H1 (cell line): ENCODE data around the gene OR6K6. TPM values are rescaled to one million over a fixed set of nuclear protein-coding genes. Genes with fewer than 3 reads are reported as not detected.

Experiments
- CTCF ChIA-PET: fragments of 300-600 bp; sonication (Branson Sonifier 250); formaldehyde crosslinking; loops from one replicate; lab custom pipeline; 2021; ENCODE audit not compliant: partially characterized antibody; lab: Charles Lee
- POLR2A ChIA-PET: fragments of 300-600 bp; sonication (Branson Sonifier 250); formaldehyde crosslinking; loops from one replicate; lab custom pipeline; 2021; ENCODE audit warnings: inconsistent platforms; ENCODE audit not compliant: partially characterized antibody; lab: Charles Lee
- DNase-seq, 2 experiments: peaks; one replicate each; pipeline versions ENCODE4 v3.0.0 to v3.0.0-alpha.2; 2010 to 2022; ENCODE audit warnings: low spot score in 2 of 2, low read depth in 1 of 2, mixed read lengths in 1 of 2
- FAIRE-seq: peaks from 2 replicates; lab custom pipeline; 2011; peaks lifted over from hg19 to GRCh38; lab: Jason Lieb, UNC
- H2AFZ ChIP-seq: 2 replicates; pipeline ENCODE4 v1.8.1; 2012; ENCODE audit warnings: low read length, inconsistent platforms
- H2AK5ac ChIP-seq: 2 replicates; pipeline ENCODE4 v1.6.1; 2013; ENCODE audit warnings: low read depth, low read length
- H2BK120ac ChIP-seq: replicated peaks from 2 replicates; pipeline ENCODE3; 2013; ENCODE audit warnings: low read depth, low read length, inconsistent platforms
- H2BK12ac ChIP-seq: 2 replicates; pipeline ENCODE4 v1.6.1; 2013; ENCODE audit warnings: low read depth, low read length
- H2BK15ac ChIP-seq: 2 replicates; pipeline ENCODE4 v1.6.1; 2013; ENCODE audit warnings: low read length
- H2BK20ac ChIP-seq: 2 replicates; pipeline ENCODE4 v1.6.1; 2013; ENCODE audit warnings: low read length
- H2BK5ac ChIP-seq: 2 replicates; pipeline ENCODE4 v1.6.1; 2013; ENCODE audit warnings: low read depth, low read length
- H3K14ac ChIP-seq: 2 replicates; pipeline ENCODE4 v1.6.1; 2013; ENCODE audit warnings: inconsistent platforms; ENCODE audit not compliant: insufficient read length
- H3K18ac ChIP-seq: 2 replicates; pipeline ENCODE4 v1.6.1; 2013; ENCODE audit warnings: low read length; ENCODE audit errors: extremely low read depth
- H3K23ac ChIP-seq: 2 replicates; pipeline ENCODE4 v1.6.1; 2013; ENCODE audit warnings: inconsistent platforms; ENCODE audit not compliant: insufficient read length
- H3K23me2 ChIP-seq: 2 replicates; pipeline ENCODE4 v1.6.1; 2013; ENCODE audit warnings: low read depth, low read length
- H3K27ac ChIP-seq: 2 replicates; pipeline ENCODE4 v1.6.1; 2011; ENCODE audit warnings: low read depth, low read length, inconsistent platforms
- H3K27me3 ChIP-seq, 4 experiments: replicated peaks in 1 of 4; 1 replicate in 1 of 4; 2 replicates in 3 of 4; pipeline versions ENCODE4 v1.6.1 to v1.8.1; 2011 to 2013; ENCODE audit warnings: low read length in 3 of 4, mild to moderate bottlenecking in 3 of 4, inconsistent platforms in 2 of 4, mixed read lengths in 2 of 4, moderate library complexity in 1 of 4; ENCODE audit not compliant: control insufficient read depth in 3 of 4, insufficient read depth in 3 of 4; ENCODE audit errors: extremely low read depth in 1 of 4
- H3K36me3 ChIP-seq, 4 experiments: 2 replicates each; pipeline versions ENCODE4 v1.6.1 to v1.8.1; 2011 to 2013; ENCODE audit warnings: mild to moderate bottlenecking in 4 of 4, low read length in 3 of 4, moderate library complexity in 2 of 4, control low read depth in 1 of 4, inconsistent platforms in 1 of 4; ENCODE audit not compliant: insufficient read depth in 4 of 4, control insufficient read depth in 2 of 4
- H3K4ac ChIP-seq: replicated peaks from 2 replicates; pipeline ENCODE3; 2013; ENCODE audit warnings: low read length, low read depth, mixed read lengths, inconsistent platforms; ENCODE audit not compliant: insufficient read length
- H3K4me1 ChIP-seq, 4 experiments: replicated peaks in 1 of 4; 1 replicate in 1 of 4; 2 replicates in 3 of 4; pipeline versions ENCODE4 v1.6.1 to v1.8.1; 2011 to 2013; ENCODE audit warnings: low read length in 3 of 4, inconsistent platforms in 2 of 4, mixed read lengths in 1 of 4; ENCODE audit not compliant: insufficient read depth in 4 of 4, control insufficient read depth in 3 of 4
- H3K4me2 ChIP-seq, 2 experiments: 2 replicates each; pipeline versions ENCODE4 v1.6.1 to v1.8.1; 2011 to 2013; ENCODE audit warnings: low read depth in 2 of 2, low read length in 2 of 2, control low read depth in 1 of 2, inconsistent platforms in 1 of 2, mild to moderate bottlenecking in 1 of 2; ENCODE audit not compliant: insufficient read depth in 1 of 2
- H3K4me3 ChIP-seq, 4 experiments: fragments of 200-600, 300-600 bp in 1 of 4; sonication (generic), shearing (Covaris generic), sonication (Bioruptor Twin) in 1 of 4; 2 replicates each; pipeline versions ENCODE4 v1.5.1 to v1.8.1; 2011 to 2016; ENCODE audit warnings: low read length in 4 of 4, low read depth in 3 of 4, control low read depth in 2 of 4, inconsistent platforms in 2 of 4, mild to moderate bottlenecking in 2 of 4, mixed read lengths in 1 of 4, moderate library complexity in 1 of 4; ENCODE audit not compliant: insufficient read depth in 2 of 4; ENCODE audit errors: extremely low read depth in 1 of 4
- H3K56ac ChIP-seq: replicated peaks from 2 replicates; pipeline ENCODE3; 2013; ENCODE audit warnings: low read depth, mild to moderate bottlenecking, mixed read lengths, low read length, inconsistent platforms; ENCODE audit not compliant: insufficient read length
- H3K79me1 ChIP-seq: 2 replicates; pipeline ENCODE4 v1.6.1; 2013; ENCODE audit warnings: low read depth, low read length, control low read depth
- H3K79me2 ChIP-seq, 2 experiments: 2 replicates each; pipeline versions ENCODE4 v1.6.1 to v1.8.1; 2012 to 2013; ENCODE audit warnings: low read length in 2 of 2, mild to moderate bottlenecking in 2 of 2, inconsistent platforms in 1 of 2; ENCODE audit not compliant: insufficient read depth in 2 of 2, control insufficient read depth in 1 of 2
- H3K9ac ChIP-seq, 4 experiments: replicated peaks in 1 of 4; 1 replicate in 1 of 4; 2 replicates in 3 of 4; pipeline versions ENCODE4 v1.6.1 to v1.8.1; 2011 to 2013; ENCODE audit warnings: low read depth in 3 of 4, low read length in 3 of 4, control low read depth in 2 of 4, mild to moderate bottlenecking in 2 of 4, moderate library complexity in 2 of 4, inconsistent platforms in 1 of 4; ENCODE audit errors: extremely low read depth in 1 of 4
- H3K9me3 ChIP-seq, 2 experiments: 2 replicates each; pipeline versions ENCODE4 v1.6.1 to v1.8.1; 2012 to 2013; ENCODE audit warnings: mild to moderate bottlenecking in 2 of 2, moderate library complexity in 2 of 2, control low read depth in 1 of 2, inconsistent platforms in 1 of 2, low read depth in 1 of 2, low read length in 1 of 2, mixed read lengths in 1 of 2; ENCODE audit not compliant: insufficient read depth in 2 of 2
- H4K20me1 ChIP-seq, 2 experiments: replicated peaks in 1 of 2; 2 replicates each; pipeline versions ENCODE3 to v1.8.1; 2011 to 2013; ENCODE audit warnings: inconsistent platforms in 2 of 2, low read length in 2 of 2, mild to moderate bottlenecking in 1 of 2; ENCODE audit not compliant: insufficient read depth in 2 of 2, control insufficient read depth in 1 of 2
- H4K5ac ChIP-seq: 2 replicates; pipeline ENCODE4 v1.6.1; 2013; ENCODE audit warnings: low read length, low read depth, mixed read lengths, inconsistent platforms; ENCODE audit not compliant: insufficient read length
- H4K8ac ChIP-seq: 2 replicates; pipeline ENCODE4 v1.8.0; 2013; ENCODE audit warnings: mild to moderate bottlenecking, moderate library complexity, low read length, inconsistent platforms; ENCODE audit not compliant: insufficient read depth; ENCODE audit errors: extremely low read depth
- H4K91ac ChIP-seq: replicated peaks from 2 replicates; pipeline ENCODE3; 2013; ENCODE audit warnings: low read length, mixed read lengths, inconsistent platforms; ENCODE audit not compliant: insufficient read length
- CBX5 ChIP-seq: fragments of 300-800, 300-1000 bp; sonication (generic); IDR thresholded peaks from 2 replicates; pipeline ENCODE4 v1.7.1; 2016; ENCODE audit warnings: antibody characterized with exemption, low read length, low read depth
- POLR2A ChIP-seq, 2 experiments: IDR thresholded peaks; 1 replicate in 1 of 2; 2 replicates in 1 of 2; pipeline ENCODE4 v1.6.1; 2011; ENCODE audit warnings: low read depth in 2 of 2, low read length in 2 of 2, mild to moderate bottlenecking in 2 of 2; ENCODE audit errors: control extremely low read depth in 1 of 2
- POLR2AphosphoS5 ChIP-seq: IDR thresholded peaks from 2 replicates; pipeline ENCODE4 v1.6.1; 2011; ENCODE audit warnings: low read depth, low read length
- SIN3A ChIP-seq, 2 experiments: IDR thresholded peaks in 1 of 2; conservative IDR thresholded peaks in 1 of 2; 2 replicates each; pipeline ENCODE4 v1.6.1; 2011 to 2012; ENCODE audit warnings: low read length in 2 of 2, improper control_type of control experiment in 1 of 2, low read depth in 1 of 2, mild to moderate bottlenecking in 1 of 2
- SRF ChIP-seq: IDR thresholded peaks from 2 replicates; pipeline ENCODE4 v1.6.1; 2011; ENCODE audit warnings: mild to moderate bottlenecking, low read depth, low read length, moderate library complexity
- SUZ12 ChIP-seq: fragments of 200-600 bp; sonication (generic); IDR thresholded peaks from 2 replicates; pipeline ENCODE4 v1.6.1; 2012; ENCODE audit warnings: mild to moderate bottlenecking, inconsistent platforms, low read length, moderate library complexity, mixed read lengths
- TAF7 ChIP-seq: optimal IDR thresholded peaks from 2 replicates; pipeline ENCODE3; 2011; ENCODE audit warnings: low read depth, mild to moderate bottlenecking, inconsistent platforms, low read length, moderate library complexity, borderline replicate concordance
- TBP ChIP-seq: IDR thresholded peaks from 2 replicates; pipeline ENCODE4 v1.6.1; 2011; ENCODE audit warnings: low read depth, low read length, improper control_type of control experiment
- WGBS, 2 experiments: shearing (Covaris generic) in 1 of 2; methylation state at CpG; one replicate each; pipeline versions ENCODE4 v1.1.6 to v1.1.7; 2013 to 2015; ENCODE audit warnings: low lambda C conversion rate in 2 of 2, mixed read lengths in 2 of 2, inconsistent platforms in 1 of 2, low coverage in 1 of 2, missing lambda C conversion rate in 1 of 2; ENCODE audit not compliant: insufficient replicate concordance in 2 of 2, insufficient coverage in 1 of 2, insufficient read length in 1 of 2; ENCODE audit errors: extremely low coverage in 1 of 2, missing lambda C conversion rate in 1 of 2; 5-methylcytosine and 5-hydroxymethylcytosine counted together
- polyA plus RNA-seq, 7 experiments: library from polyadenylated mRNA; depleted of rRNA in 3 of 7; stranded (reverse) in 5 of 7; unstranded in 2 of 7; fragments of >200 nt in 5 of 7; fragments of 200-250 nt in 2 of 7; gene quantifications; 1 replicate in 5 of 7; 2 replicates in 1 of 7; 4 replicates in 1 of 7; pipeline versions ENCODE4 v1.2.1 to v1.2.3, GENCODE V29; 2011 to 2013; ENCODE audit warnings: missing spikeins in 2 of 7, mixed read lengths in 2 of 7
- total RNA-seq: library from RNA; stranded (reverse); fragmentation: NEBNext Ultra II Directional; extraction: Animal tissue kit (Norgen Biotek cat#: 25700); gene quantifications from 2 replicates; pipeline ENCODE4 v1.2.1, GENCODE V29; 2021

Gene OR6K6
- total and polyA plus RNA-seq, 2 of the 8 experiments (the other 6 are each of a cell fraction or from before 2014, with no cell fraction given) = not detected

- Histone ChIP-seq H2BK120ac (no peak overlapping the region), H3K79me1 (no peaks in the 10 kb centered on the region), H3K4me3 (no peak overlapping the region), H3K4me2 (no peak overlapping the region), H3K27me3 (no peaks in the 10 kb centered on the region), H3K18ac (no peak overlapping the region), H3K9me3 (no peaks in the 10 kb centered on the region), H4K8ac (no peak overlapping the region), H4K20me1 (no peaks in the 10 kb centered on the region), H2AFZ (no peak overlapping the region), H3K4ac (no peak overlapping the region), H3K56ac (no peak overlapping the region), H2BK15ac (no peak overlapping the region), H2BK12ac (no peak overlapping the region), H3K14ac (no peak overlapping the region), H3K23me2 (no peaks in the 10 kb centered on the region), H4K91ac (no peak overlapping the region), H3K9ac (no peak overlapping the region), H3K79me2 (no peaks in the 10 kb centered on the region), H3K27ac (no peak overlapping the region), H3K23ac (no peak overlapping the region), H2BK5ac (no peak overlapping the region), H4K5ac (no peak overlapping the region), H3K36me3 (no peaks in the 10 kb centered on the region), H3K4me1 (no peaks in the 10 kb centered on the region), H2BK20ac (no peak overlapping the region), H2AK5ac (no peak overlapping the region)
- ChIA-PET CTCF (no interaction called here), POLR2A (no interaction called here)
- FAIRE-seq (no peak), DNase-seq (no peak)
- 94% methylated on average over 2 of the region's 2 CpGs; no CpG with 5 or more reads in 1 of the 2 experiments for WGBS, 2 experiments
- TF ChIP-seq CBX5 (no peak), SIN3A (conservative IDR thresholded peaks at IDR 0.05 in 1 of 2, IDR thresholded peaks at IDR 0.05 in 1 of 2; ENCODE audit: low read depth in 1 of 2, low read length in 2 of 2) (no peak), TAF7 (no peak), SUZ12 (no peak), POLR2A (IDR thresholded peaks at IDR 0.05; ENCODE audit: control extremely low read depth in 1 of 2, low read depth in 2 of 2, low read length in 2 of 2) (no peak), POLR2AphosphoS5 (no peak), TBP (no peak), SRF (no peak)
- TF ChIP-seq, all 59 proteins: peak for 0
Observed at GRCh38 chr1:158732524-158732923, 22.0 kb upstream of the OR6K6 start.
